HepG2 (cell line): ENCODE measurements around the gene IRAK4. TPM values are rescaled to one million over a fixed set of nuclear protein-coding genes. Genes with fewer than 3 reads are reported as not detected.

ENCODE experiments used
- ATAC-seq: fragments of 200-7000 bp; cut with Tn5 transposase; 3 replicates; pipeline ENCODE4 v1.9.1; 2020; ENCODE audit warnings: mild to moderate bottlenecking, moderate library complexity
- BruUV-seq: library from RNA; stranded (reverse); fragments of 400-500 nt; replicated peaks from 2 replicates; lab custom pipeline; 2021; lab: Mats Ljungman, UMichigan
- CTCF ChIA-PET: fragments of 300-600 bp; formaldehyde crosslinking; extraction: SDS; loops from one replicate; lab custom pipeline; 2021; ENCODE audit warnings: low total read pairs, inconsistent platforms, low intra/inter-chr PET ratio; lab: Yijun Ruan, JAX
- POLR2A ChIA-PET: fragments of 350-600 bp; sonication (Branson Sonifier 250); formaldehyde crosslinking; loops from one replicate; lab custom pipeline; 2020; ENCODE audit warnings: antibody characterized with exemption, inconsistent platforms; lab: Yijun Ruan, JAX
- DNase-seq: peaks from one replicate; pipeline ENCODE4 v3.0.0-alpha.2; 2015; ENCODE audit warnings: low spot score
- FAIRE-seq: peaks from 3 replicates; lab custom pipeline; 2011; peaks lifted over from hg19 to GRCh38; lab: Jason Lieb, UNC
- H2AFZ ChIP-seq: one replicate; pipeline ENCODE4 v1.6.1; 2011; ENCODE audit warnings: low read length, inconsistent platforms
- H3K27ac ChIP-seq: fragments of 300-600 bp; 3 replicates; pipeline ENCODE4 v1.8.0; 2011; ENCODE audit warnings: mixed run types, mild to moderate bottlenecking, mixed read lengths, low read length, inconsistent platforms; ENCODE audit not compliant: insufficient read depth; ENCODE audit errors: extremely low read length
- H3K27me3 ChIP-seq, 2 experiments: fragments of 200-600 bp in 1 of 2; 2 replicates in 1 of 2; 3 replicates in 1 of 2; pipeline versions ENCODE4 v1.6.0 to v1.8.0; 2011; ENCODE audit warnings: low read length in 2 of 2, mild to moderate bottlenecking in 2 of 2, moderate library complexity in 2 of 2, inconsistent platforms in 1 of 2; ENCODE audit not compliant: insufficient read depth in 2 of 2, control insufficient read depth in 1 of 2
- H3K36me3 ChIP-seq, 2 experiments: fragments of 200-600 bp in 1 of 2; replicated peaks in 1 of 2; 2 replicates in 1 of 2; 3 replicates in 1 of 2; pipeline versions ENCODE4 v1.5.1 to v1.8.0; 2011; ENCODE audit warnings: low read length in 2 of 2, inconsistent platforms in 1 of 2; ENCODE audit not compliant: insufficient read depth in 2 of 2, control insufficient read depth in 1 of 2
- H3K4me1 ChIP-seq: 2 replicates; pipeline ENCODE4 v1.5.1; 2012; ENCODE audit warnings: low read length, inconsistent platforms; ENCODE audit not compliant: insufficient read depth
- H3K4me2 ChIP-seq: 2 replicates; pipeline ENCODE4 v1.6.0; 2011; ENCODE audit warnings: low read depth, low read length, inconsistent platforms
- H3K4me3 ChIP-seq, 3 experiments: fragments of 200-600 bp in 1 of 3; sonication (generic), shearing (Covaris generic) in 1 of 3; replicated peaks in 1 of 3; 2 replicates each; pipeline ENCODE4 v1.5.1; 2011 to 2016; ENCODE audit warnings: low read length in 3 of 3, inconsistent platforms in 2 of 3, low read depth in 2 of 3, mild to moderate bottlenecking in 2 of 3, control low read depth in 1 of 3, mixed read lengths in 1 of 3; ENCODE audit not compliant: insufficient read depth in 1 of 3
- H3K79me2 ChIP-seq: one replicate; pipeline ENCODE4 v1.6.1; 2011; ENCODE audit warnings: low read length, inconsistent platforms; ENCODE audit not compliant: insufficient read depth
- H3K9ac ChIP-seq: 2 replicates; pipeline ENCODE4 v1.6.0; 2011; ENCODE audit warnings: mild to moderate bottlenecking, low read depth, low read length, inconsistent platforms; ENCODE audit not compliant: insufficient read depth
- H3K9me3 ChIP-seq: 2 replicates; pipeline ENCODE4 v1.5.1; 2012; ENCODE audit warnings: mild to moderate bottlenecking, low read length
- H4K20me1 ChIP-seq: 2 replicates; pipeline ENCODE4 v1.6.0; 2011; ENCODE audit warnings: inconsistent platforms, mild to moderate bottlenecking, low read length, moderate library complexity; ENCODE audit not compliant: insufficient read depth
- ARNT ChIP-seq: fragments of 450-650 bp; IDR thresholded peaks from 2 replicates; pipeline ENCODE4 v1.6.1; 2017
- CCDC6 ChIP-seq: sonication (generic); formaldehyde crosslinking; IDR thresholded peaks from 2 replicates; pipeline ENCODE4 v1.8.1; 2022; ENCODE audit warnings: mild to moderate bottlenecking, missing genetic modification reagents, moderate library complexity
- EEA1 ChIP-seq: sonication (generic); formaldehyde crosslinking; IDR thresholded peaks from 2 replicates; pipeline ENCODE4 v1.5.1; 2020; ENCODE audit warnings: mild to moderate bottlenecking, missing genetic modification reagents, borderline replicate concordance
- ELK4 ChIP-seq: sonication (generic); formaldehyde crosslinking; IDR thresholded peaks from 2 replicates; pipeline ENCODE4 v1.9.0; 2021; ENCODE audit warnings: missing genetic modification reagents, borderline replicate concordance
- FLYWCH1 ChIP-seq: sonication (generic); formaldehyde crosslinking; IDR thresholded peaks from 2 replicates; pipeline ENCODE4 v1.8.1; 2023; ENCODE audit warnings: mild to moderate bottlenecking, missing genetic modification reagents
- GZF1 ChIP-seq: sonication (generic); formaldehyde crosslinking; IDR thresholded peaks from 2 replicates; pipeline ENCODE4 v1.5.1; 2020; ENCODE audit warnings: mild to moderate bottlenecking, missing genetic modification reagents
- HOMEZ ChIP-seq: IDR thresholded peaks from 2 replicates; pipeline ENCODE4 v1.6.1; 2016; ENCODE audit warnings: low read depth
- JUND ChIP-seq: sonication (generic); formaldehyde crosslinking; IDR thresholded peaks from 2 replicates; pipeline ENCODE4 v1.8.0; 2022; ENCODE audit warnings: mild to moderate bottlenecking, missing genetic modification reagents
- PRDM4 ChIP-seq: sonication (generic); formaldehyde crosslinking; IDR thresholded peaks from 2 replicates; pipeline ENCODE4 v1.9.0; 2021; ENCODE audit warnings: missing genetic modification reagents, borderline replicate concordance
- SETDB1 ChIP-seq: sonication (generic); formaldehyde crosslinking; IDR thresholded peaks from 2 replicates; pipeline ENCODE4 v1.5.1; 2020; ENCODE audit warnings: missing genetic modification reagents, mild to moderate bottlenecking, borderline replicate concordance
- ZNF430 ChIP-seq: sonication (generic); formaldehyde crosslinking; IDR thresholded peaks from 2 replicates; pipeline ENCODE4 v1.9.0; 2021; ENCODE audit warnings: mild to moderate bottlenecking, missing genetic modification reagents
- ZNF629 ChIP-seq: sonication (generic); formaldehyde crosslinking; conservative IDR thresholded peaks from 2 replicates; pipeline ENCODE4 v1.5.0; 2020; ENCODE audit warnings: missing genetic modification reagents
- ZNF678 ChIP-seq: sonication (generic); formaldehyde crosslinking; IDR thresholded peaks from 2 replicates; pipeline ENCODE4 v1.4.0; 2020; ENCODE audit warnings: mild to moderate bottlenecking, missing genetic modification reagents
- in situ Hi-C: cut with HindIII; loops from 2 replicates; pipeline ENCODE4 v1.10.0; 2017; ENCODE audit warnings: low pct_unique_long_range_greater_than_20kb; ENCODE audit not compliant: extremely low pct_ligation_motif_present
- intact Hi-C: fragments of 100-400 bp; cut with micrococcal nuclease; formaldehyde crosslinking; loops from one replicate; pipeline ENCODE4 v1.10.0; 2022; ENCODE audit not compliant: unreplicated experiment
- polyA plus RNA-seq, 8 experiments: library from polyadenylated mRNA; depleted of rRNA in 3 of 8; stranded (reverse) in 7 of 8; unstranded in 1 of 8; fragments of >200 nt; fragmentation: Illumina TruSeq in 4 of 8; extraction: Trizol in 4 of 8; gene quantifications; 2 replicates each; pipeline versions ENCODE4 v1.2.1 to v1.2.3, GENCODE V29; 2011 to 2016; ENCODE audit warnings: low read depth in 4 of 8, missing spikeins in 1 of 8, mixed read lengths in 1 of 8; ENCODE audit not compliant: insufficient read depth in 1 of 8
- total RNA-seq, 5 experiments: library from RNA; depleted of rRNA; stranded (reverse); fragments of >200 nt; fragmentation: Illumina TruSeq; extraction: Trizol; gene quantifications; 2 replicates each; pipeline ENCODE4 v1.2.3, GENCODE V29; 2016; ENCODE audit warnings: low read depth in 1 of 5

IRAK4 gene
- total and polyA plus RNA-seq, 2 of the 13 experiments (the other 11 are each of a cell fraction or from before 2014, with no cell fraction given), result 6.6 to 7.1 TPM

- in situ Hi-C loops, result no loop called here
- DNase-seq (no peak), ATAC-seq (no peak), FAIRE-seq (no peak)
- Histone ChIP-seq H3K4me3 (no peak overlapping the region), H3K36me3 (no peaks in the 10 kb centered on the region), H3K4me1 (peaks cover 4% of the 10 kb centered on the region; the same call in 1 of the 2 replicates), H4K20me1 (no peaks in the 10 kb centered on the region), H3K9me3 (no peaks in the 10 kb centered on the region), H3K27me3 (no peaks in the 10 kb centered on the region), H3K4me2 (no peak overlapping the region), H2AFZ (no peak overlapping the region), H3K9ac (no peak overlapping the region), H3K27ac (no peak overlapping the region), H3K79me2 (no peaks in the 10 kb centered on the region)
- no peak for TF ChIP-seq ZNF430 (CRISPR knock-in tag)
- no peak for TF ChIP-seq GZF1 (CRISPR knock-in tag)
- TF ChIP-seq ELK4, result no peak
- TF ChIP-seq CCDC6, result no peak
- TF ChIP-seq EEA1 (CRISPR knock-in tag), result no peak
- TF ChIP-seq ZNF629, result no peak
- no peak for TF ChIP-seq ZNF678 (CRISPR knock-in tag)
- TF ChIP-seq ARNT, result no peak
- no peak for TF ChIP-seq SETDB1 (CRISPR knock-in tag)
- TF ChIP-seq JUND, result no peak
- no peak for TF ChIP-seq PRDM4 (CRISPR knock-in tag)
- TF ChIP-seq FLYWCH1 (CRISPR knock-in tag), result no peak
- TF ChIP-seq HOMEZ (CRISPR knock-in tag), result no peak
- ChIA-PET POLR2A (no interaction called here), CTCF (no interaction called here)
- BruUV-seq, result no TSS peak
- intact Hi-C loops, result no loop called here
Measured at GRCh38 chr12:43766291-43766690, 7.5 kb downstream of the IRAK4 start.
